ENCODE data around the gene HAP1. TPM values are rescaled to one million over a fixed set of nuclear protein-coding genes. Genes with fewer than 3 reads are reported as not detected.

The HAP1 gene
- total RNA-seq, result not detected in 2 replicates

GRCh38 chr17:41734139-41734948 is at the start of gene HAP1:
HAP1 (minus strand) TSS chr17:41734643; CDS start chr17:41734634, 9 bp downstream.

GRCh38 chr17:41711669-41712400 is 22.6 kb downstream of the HAP1 start, which contains the start of gene GAST:
GAST (plus strand) TSS chr17:41712331; CDS start chr17:41715437, 3,106 bp downstream.

GRCh38 chr17:41688641-41689496 is 45.6 kb downstream of the HAP1 start, which contains the start of gene EIF1:
EIF1 (plus strand) TSS chr17:41688885; CDS start chr17:41689039, 154 bp downstream.

Other genes starting within 250 kb of the HAP1 start
- gene KRT36, start 244.7 kb downstream of the HAP1 start, total RNA-seq, result 0.27 TPM in 1 of 2 replicates, not detected in the other
- gene KRT13, start 229.0 kb downstream of the HAP1 start, total RNA-seq, result not detected in 2 replicates
- gene KRT15, start 215.8 kb downstream of the HAP1 start, total RNA-seq, result 18.9 and 31.8 TPM in 2 replicates
- gene KRT19, start 206.3 kb downstream of the HAP1 start, total RNA-seq, result 492 and 493 TPM in 2 replicates
- gene KRT9, start 162.6 kb downstream of the HAP1 start, total RNA-seq, result not detected in 2 replicates
- not detected in 2 replicates for gene KRT14, start 147.7 kb downstream of the HAP1 start, total RNA-seq
- gene KRT16, start 121.9 kb downstream of the HAP1 start, total RNA-seq, result not detected in 2 replicates
- 0.94 TPM in 1 of 2 replicates, not detected in the other for gene KRT17, start 110.1 kb downstream of the HAP1 start, total RNA-seq
- 83.4 and 101 TPM in 2 replicates for gene EIF1, start 45.8 kb downstream of the HAP1 start, total RNA-seq
- not detected in 2 replicates for gene GAST, start 22.3 kb downstream of the HAP1 start, total RNA-seq
- 169 and 195 TPM in 2 replicates for gene JUP, start 52.1 kb upstream of the HAP1 start, total RNA-seq
- gene P3H4, start 77.3 kb upstream of the HAP1 start, total RNA-seq, result 28.8 and 30.7 TPM in 2 replicates
- 83.2 and 91.1 TPM in 2 replicates for gene FKBP10, start 78.4 kb upstream of the HAP1 start, total RNA-seq
- 52.2 and 58.0 TPM in 2 replicates for gene NT5C3B, start 101.6 kb upstream of the HAP1 start, total RNA-seq
- not detected in 2 replicates for gene KLHL10, start 103.2 kb upstream of the HAP1 start, total RNA-seq
- 13.9 and 16.4 TPM in 2 replicates for gene KLHL11, start 130.8 kb upstream of the HAP1 start, total RNA-seq
- 254 and 389 TPM in 2 replicates for gene ACLY, start 184.3 kb upstream of the HAP1 start, total RNA-seq
- not detected in 2 replicates for gene ODAD4, start 196.0 kb upstream of the HAP1 start, total RNA-seq
- gene CNP, start 232.2 kb upstream of the HAP1 start, total RNA-seq, result 81.4 and 83.9 TPM in 2 replicates

Data from mammary microvascular endothelial cell (primary cell).